Left lung (tissue), 10 donors: ENCODE results near the gene ST7. TPM values are rescaled to one million over a fixed set of nuclear protein-coding genes. Genes with fewer than 3 reads are reported as not detected.
"Not testable (repeated sequence)": the region's sequence is repeated elsewhere in the genome, so short reads cannot be mapped to it uniquely, and the experiment has no call there.

Experiments used
- ATAC-seq: fragments of 200-7000 bp; cut with Tn5 transposase; one replicate; pipeline ENCODE4 v1.9.1; 2020; ENCODE audit warnings: moderate library complexity
- DNase-seq, 4 donors: peaks; one replicate each; pipeline ENCODE4 v3.0.0-alpha.2; 2013 to 2020
- H3K27ac ChIP-seq, 2 donors: fragments of 200-600 bp; sonication (generic) in 1 of 2; one replicate each; pipeline versions ENCODE4 v1.5.0 to v1.8.0; 2020 to 2021
- H3K27me3 ChIP-seq, 2 donors: fragments of 200-600 bp; sonication (generic) in 1 of 2; one replicate each; pipeline versions ENCODE4 v1.5.0 to v1.8.0; 2020 to 2021
- H3K36me3 ChIP-seq, 2 donors: fragments of 200-600 bp; sonication (generic) in 1 of 2; one replicate each; pipeline versions ENCODE4 v1.5.0 to v1.8.0; 2020 to 2021
- H3K4me1 ChIP-seq, 2 donors: fragments of 200-600 bp; one replicate each; pipeline ENCODE4 v1.8.0; 2021
- H3K4me3 ChIP-seq, 2 donors: fragments of 200-600 bp; sonication (generic) in 1 of 2; one replicate each; pipeline versions ENCODE4 v1.5.0 to v1.8.0; 2020 to 2021; ENCODE audit warnings: mild to moderate bottlenecking in 1 of 2
- H3K9me3 ChIP-seq, 2 donors: fragments of 200-600 bp; sonication (generic) in 1 of 2; one replicate each; pipeline versions ENCODE4 v1.5.0 to v1.8.0; 2020 to 2021
- CTCF ChIP-seq, 2 donors: fragments of 200-600 bp; sonication (generic) in 1 of 2; IDR thresholded peaks; one replicate each; pipeline versions ENCODE4 v1.5.0 to v1.8.0; 2021; ENCODE audit warnings: antibody characterized with exemption in 2 of 2
- intact Hi-C, 2 donors: fragments of 100-400 bp; cut with DNase I; formaldehyde crosslinking; loops; one replicate each; pipeline versions ENCODE4 v1.11.2 to v1.14.2; 2022
- polyA plus RNA-seq, 6 donors: library from polyadenylated mRNA; unstranded; fragments of 120-200 nt; gene quantifications; one replicate each; pipeline ENCODE4 v1.2.1, GENCODE V29; 2013; ENCODE audit not compliant: insufficient read length in 6 of 6
- total RNA-seq, 2 donors: library from RNA; stranded (reverse); fragmentation: NEBNext Ultra II Directional; extraction: Animal tissue kit (Norgen Biotek cat#: 25700); gene quantifications; one replicate each; pipeline ENCODE4 v1.2.1, GENCODE V29; 2021
- donor health status: DM: no; HTN: yes; CAD: no.
- donor health status: DM: no; HTN: no; CAD: no.

Gene ST7
- total and polyA plus RNA-seq, 8 donors, result 36.3 to 60.6 (median 48.4) TPM

DNA sequence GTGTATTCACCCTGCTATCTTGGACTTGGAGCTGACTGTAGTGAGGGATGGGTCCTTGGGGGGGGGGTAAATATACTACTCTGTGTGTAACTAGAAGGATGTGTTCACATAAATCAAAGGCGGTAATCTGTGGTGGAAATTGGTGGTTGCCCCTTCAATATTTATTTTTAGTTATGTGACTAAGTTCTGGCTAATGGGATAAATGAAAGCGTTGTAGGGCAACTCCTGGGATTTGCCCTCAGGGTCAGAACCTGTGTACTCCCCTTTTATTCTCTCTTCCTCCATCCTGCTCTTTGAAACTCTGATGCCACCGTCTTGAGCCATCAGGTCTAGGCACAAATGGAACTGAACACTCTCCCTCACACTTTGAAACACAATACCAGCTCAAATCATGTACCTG lies 24.3 kb upstream of the ST7 start:
- H3K27me3 ChIP-seq, result no peaks in the 10 kb centered on the region
- H3K9me3 ChIP-seq, result no peaks in the 10 kb centered on the region
- no peak overlapping the region for H3K4me3 ChIP-seq
- no peaks in the 10 kb centered on the region for H3K36me3 ChIP-seq
- intact Hi-C loops, result no loop called here
- no peak overlapping the region for H3K27ac ChIP-seq
- no peak for DNase-seq
- ATAC-seq, result no peak
- peaks cover 0 to 8% of the 10 kb centered on the region in 2 donors for H3K4me1 ChIP-seq
- no peak for TF ChIP-seq CTCF (IDR thresholded peaks at IDR 0.05)

- Histone ChIP-seq H3K27ac (no peak overlapping the region), H3K9me3 (no peaks in the 10 kb centered on the region), H3K36me3 (no peaks in the 10 kb centered on the region), H3K4me1 (peaks cover 0 to 8% of the 10 kb centered on the region in 2 donors), H3K27me3 (no peaks in the 10 kb centered on the region), H3K4me3 (no peak overlapping the region)
- TF ChIP-seq CTCF (IDR thresholded peaks at IDR 0.05), result peak; percentile 88 to 97
- intact Hi-C loops, result no loop called here
- ATAC-seq, result peak; percentile 98
- DNase-seq, result peak; percentile 72 to 91 (median 80)
Measured at GRCh38 chr7:116929914-116930913, 23.1 kb upstream of the ST7 start.

DNA sequence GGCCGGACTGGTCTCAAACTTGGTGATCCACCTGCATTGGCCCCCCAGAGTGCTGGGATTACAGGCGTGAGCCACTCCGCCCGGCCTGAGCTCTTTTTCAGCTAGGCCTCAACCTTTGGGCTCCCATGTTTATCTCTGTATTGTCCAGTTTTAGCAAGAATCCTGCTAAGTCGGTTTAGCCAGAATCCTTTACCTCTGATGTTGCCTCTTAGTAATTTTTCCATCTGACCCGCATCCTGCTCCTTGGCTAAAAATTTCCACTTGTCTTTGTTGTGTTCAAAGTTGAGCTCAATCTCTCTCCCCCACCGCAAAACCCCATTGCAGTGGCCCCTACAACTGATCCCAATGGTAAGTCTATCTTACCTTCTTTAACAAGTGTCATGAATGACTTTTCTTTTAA lies 20.7 kb upstream of the ST7 start:
- H3K4me1 ChIP-seq, result peaks cover 0 to 8% of the 10 kb centered on the region in 2 donors
- H3K27ac ChIP-seq, result no peak overlapping the region
- no peak for TF ChIP-seq CTCF (IDR thresholded peaks at IDR 0.05)
- no peaks in the 10 kb centered on the region for H3K36me3 ChIP-seq
- intact Hi-C loops, result no loop called here
- no peak overlapping the region for H3K4me3 ChIP-seq
- DNase-seq, result no peak
- no peak for ATAC-seq
- H3K9me3 ChIP-seq, result no peaks in the 10 kb centered on the region
- no peaks in the 10 kb centered on the region for H3K27me3 ChIP-seq

GRCh38 chr7:116933465-116933864 lies 19.8 kb upstream of the ST7 start:
- H3K27me3 ChIP-seq, result no peaks in the 10 kb centered on the region
- H3K36me3 ChIP-seq, result no peaks in the 10 kb centered on the region
- H3K27ac ChIP-seq, result no peak overlapping the region
- intact Hi-C loops, result no loop called here
- no peak for DNase-seq
- H3K4me3 ChIP-seq, result no peak overlapping the region
- H3K9me3 ChIP-seq, result no peaks in the 10 kb centered on the region
- ATAC-seq, result no peak
- H3K4me1 ChIP-seq, result peaks cover 0 to 8% of the 10 kb centered on the region in 2 donors
- TF ChIP-seq CTCF (IDR thresholded peaks at IDR 0.05), result no peak

DNA sequence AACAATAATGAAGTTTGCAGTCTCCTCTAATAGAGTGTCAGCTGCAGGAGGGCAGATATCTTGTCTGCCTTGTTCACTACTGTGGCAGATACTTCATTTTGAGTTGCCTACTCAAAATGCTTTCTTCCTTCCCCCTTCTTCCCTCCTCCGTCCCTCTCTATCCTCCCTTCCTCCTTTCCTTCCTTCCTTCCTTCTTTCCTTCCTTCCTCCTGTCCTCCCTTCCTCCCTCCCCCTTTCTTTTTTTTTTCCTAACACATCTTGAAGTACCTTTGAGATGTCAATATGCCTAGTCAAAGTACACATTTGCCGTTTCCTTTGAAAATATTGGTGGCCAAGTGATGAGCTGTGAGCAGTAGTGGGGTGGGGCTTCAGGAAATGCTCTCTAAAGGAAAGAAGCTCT lies 18.7 kb upstream of the ST7 start:
- TF ChIP-seq CTCF (IDR thresholded peaks at IDR 0.05), result no peak
- H3K27me3 ChIP-seq, result no peaks in the 10 kb centered on the region
- no peaks in the 10 kb centered on the region for H3K36me3 ChIP-seq
- intact Hi-C loops, result no loop called here
- no peaks in the 10 kb centered on the region for H3K9me3 ChIP-seq
- no peak overlapping the region for H3K4me3 ChIP-seq
- DNase-seq (no peak), ATAC-seq (no peak)
- no peak overlapping the region for H3K27ac ChIP-seq
- H3K4me1 ChIP-seq, result peaks cover 0 to 8% of the 10 kb centered on the region in 2 donors

DNA sequence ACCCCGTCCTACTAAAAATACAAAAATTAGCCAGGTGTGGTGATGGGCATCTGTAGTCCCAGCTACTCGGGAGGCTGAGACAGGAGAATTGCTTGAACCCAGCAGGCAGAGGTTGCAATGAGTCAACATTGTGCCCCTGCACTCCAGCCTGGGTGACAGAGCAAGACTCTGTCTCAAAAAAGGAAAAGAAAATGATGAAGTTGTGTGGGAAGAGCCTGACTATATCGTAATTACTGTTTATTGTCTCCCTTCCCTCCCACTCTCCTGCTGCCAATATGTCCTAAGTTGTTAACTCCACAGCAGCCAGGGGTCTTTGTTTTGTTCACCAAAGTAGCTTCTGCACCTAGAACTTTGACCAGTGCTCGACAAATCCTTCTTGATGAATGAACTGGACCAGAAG lies 16.5 kb upstream of the ST7 start:
- H3K36me3 ChIP-seq, DNase-seq, H3K4me1 ChIP-seq, H3K27ac ChIP-seq, H3K4me3 ChIP-seq, H3K27me3 ChIP-seq, H3K9me3 ChIP-seq, ATAC-seq, intact Hi-C loops: not testable (repeated sequence)
